ENCODE data around the gene DDAH1. TPM values are rescaled to one million over a fixed set of nuclear protein-coding genes. Genes with fewer than 3 reads are reported as not detected.

The DDAH1 gene
- total RNA-seq, 1 experiment from 2014 or later, result 36.3 TPM

GRCh38 chr1:85289207-85289847, 175.6 kb downstream of the DDAH1 start:
- H3K79me2 ChIP-seq (ENCODE audit: insufficient read depth, low read length), result no peaks in the 10 kb centered on the region
- no peak overlapping the region for H4K5ac ChIP-seq (ENCODE audit: insufficient read length, low read depth, low read length)
- H4K91ac ChIP-seq (ENCODE audit: insufficient read length, low read depth, low read length), result no peak overlapping the region
- H3T11ph ChIP-seq (ENCODE audit: low read length), result no peak overlapping the region
- H3K9me3 ChIP-seq (ENCODE audit: control insufficient read depth, low read depth, low read length), result no peaks in the 10 kb centered on the region
- no peak overlapping the region for H4K8ac ChIP-seq (replicated peaks; ENCODE audit: insufficient read length, low read depth, low read length)
- no peak overlapping the region for H2AFZ ChIP-seq (ENCODE audit: low read length)
- no peaks in the 10 kb centered on the region for H3K23me2 ChIP-seq (ENCODE audit: insufficient read length, low read depth, low read length, poor library complexity, severe bottlenecking)
- no peak overlapping the region for H3K9ac ChIP-seq (ENCODE audit: extremely low read depth, insufficient read length, low read length)
- no peak overlapping the region for H3K56ac ChIP-seq (ENCODE audit: insufficient read length, low read depth, low read length)
- no peak overlapping the region for H2BK120ac ChIP-seq (ENCODE audit: low read depth, low read length, poor library complexity, severe bottlenecking)
- Mint-ChIP-seq H3K36me3 (ENCODE audit: insufficient read depth in 1 of 3, low read depth in 3 of 3) (no peaks in the 10 kb centered on the region), H3K4me3 (no peak overlapping the region), H3K9me3 (no peaks in the 10 kb centered on the region), H3K27ac (no peak overlapping the region), H3K27me3 (ENCODE audit: low read depth) (no peaks in the 10 kb centered on the region), H3K4me1 (no peaks in the 10 kb centered on the region)
- TF ChIP-seq CTCF (conservative IDR thresholded peaks at IDR 0.05), result no peak
- H4K20me1 ChIP-seq (ENCODE audit: control insufficient read depth, insufficient read depth, insufficient read length), result no peaks in the 10 kb centered on the region
- no peak overlapping the region for H2BK15ac ChIP-seq (ENCODE audit: low read depth, low read length)
- H3K4ac ChIP-seq (ENCODE audit: low read depth, low read length), result no peak overlapping the region
- no peaks in the 10 kb centered on the region for H3K27me3 ChIP-seq (ENCODE audit: insufficient read depth, low read length)
- H3K14ac ChIP-seq (ENCODE audit: insufficient read depth, low read length), result no peak overlapping the region
- no peak overlapping the region for H2AK5ac ChIP-seq (ENCODE audit: insufficient read length, low read length)
- H3K4me1 ChIP-seq (ENCODE audit: insufficient read depth, low read length), result no peaks in the 10 kb centered on the region
- no peak overlapping the region for H2BK5ac ChIP-seq (ENCODE audit: insufficient read length, low read length)
- H3K79me1 ChIP-seq (ENCODE audit: insufficient read depth, low read depth, low read length, poor library complexity, severe bottlenecking), result no peaks in the 10 kb centered on the region
- DNase-seq, result no peak
- H2BK20ac ChIP-seq (ENCODE audit: low read depth, low read length, poor library complexity, severe bottlenecking), result no peak overlapping the region
- H3K23ac ChIP-seq (ENCODE audit: insufficient read length, low read depth, low read length), result no peak overlapping the region
- H3K27ac ChIP-seq (ENCODE audit: insufficient read length, low read depth, low read length), result no peak overlapping the region
- no peak overlapping the region for H2BK12ac ChIP-seq (ENCODE audit: insufficient read length, low read depth, low read length)
- H3K18ac ChIP-seq (ENCODE audit: insufficient read length, low read depth, low read length), result no peak overlapping the region
- no peak overlapping the region for H3K4me2 ChIP-seq (ENCODE audit: insufficient read depth, insufficient read length, low read length)
- no CpG with 5 or more reads among the region's 9 CpGs for whole genome bisulfite sequencing (ENCODE audit: extremely low coverage, insufficient read length, low lambda C conversion rate)

All from H9 (cell line).